BLaER1 (cell line): ENCODE results near the gene EBP.
A peak's percentile ranks its signal among the peaks of the same experiment; 100 is the strongest.

ENCODE experiments used
- H3K27ac ChIP-seq: shearing (Covaris generic); formaldehyde crosslinking; 2 replicates; pipeline ENCODE4 v1.8.1; 2022
- H3K27me3 ChIP-seq: shearing (Covaris generic); formaldehyde crosslinking; 2 replicates; pipeline ENCODE4 v1.8.1; 2022
- H3K36me3 ChIP-seq: shearing (Covaris generic); formaldehyde crosslinking; 2 replicates; pipeline ENCODE4 v1.8.1; 2022
- H3K4me1 ChIP-seq: shearing (Covaris generic); formaldehyde crosslinking; 2 replicates; pipeline ENCODE4 v1.8.1; 2022
- H3K4me2 ChIP-seq: shearing (Covaris generic); formaldehyde crosslinking; 2 replicates; pipeline ENCODE4 v1.8.1; 2022
- H3K4me3 ChIP-seq: shearing (Covaris generic); formaldehyde crosslinking; 2 replicates; pipeline ENCODE4 v1.8.1; 2022
- H3K9ac ChIP-seq: shearing (Covaris generic); formaldehyde crosslinking; 2 replicates; pipeline ENCODE4 v1.8.1; 2022
- H3K9me3 ChIP-seq: shearing (Covaris generic); formaldehyde crosslinking; 2 replicates; pipeline ENCODE4 v1.8.1; 2022
- H4K20me1 ChIP-seq: shearing (Covaris generic); formaldehyde crosslinking; 2 replicates; pipeline ENCODE4 v1.8.1; 2022
- Cebpa-rat ChIP-seq: shearing (Covaris generic); IDR thresholded peaks from 2 replicates; pipeline ENCODE4 v1.8.1; 2022

The EBP gene

DNA sequence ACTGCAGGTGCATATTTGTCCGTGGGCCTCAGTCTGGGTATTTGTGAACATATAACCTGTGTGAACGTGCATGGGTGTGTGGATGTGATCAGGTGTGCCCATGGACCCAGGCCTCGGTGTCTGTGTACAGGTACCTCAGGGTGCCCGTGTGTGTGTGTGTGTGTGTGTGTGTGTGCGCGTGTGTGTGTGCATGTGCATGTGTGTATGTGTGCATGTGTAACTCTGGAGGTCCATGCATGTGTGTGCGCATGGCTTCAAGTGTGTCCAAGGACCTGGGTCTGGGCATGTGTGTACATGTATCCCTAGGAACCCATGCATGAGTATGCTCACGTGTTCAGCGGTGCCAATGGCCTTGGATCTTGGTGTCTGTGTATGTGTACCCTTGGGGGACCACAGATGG lies 29.8 kb upstream of the EBP start:
- Histone ChIP-seq H3K27me3 (peaks cover 48% of the 10 kb centered on the region), H3K36me3 (peaks cover 9% of the 10 kb centered on the region; the same call in 1 of the 2 replicates), H3K9me3 (no peaks in the 10 kb centered on the region), H3K4me2 (peak overlapping the region; percentile 58), H3K4me3 (no peak overlapping the region), H3K9ac (no peak overlapping the region), H3K4me1 (peaks cover 27% of the 10 kb centered on the region), H3K27ac (no peak overlapping the region), H4K20me1 (no peaks in the 10 kb centered on the region; the same call in 1 of the 2 replicates)
- no peak for TF ChIP-seq Cebpa-rat

DNA sequence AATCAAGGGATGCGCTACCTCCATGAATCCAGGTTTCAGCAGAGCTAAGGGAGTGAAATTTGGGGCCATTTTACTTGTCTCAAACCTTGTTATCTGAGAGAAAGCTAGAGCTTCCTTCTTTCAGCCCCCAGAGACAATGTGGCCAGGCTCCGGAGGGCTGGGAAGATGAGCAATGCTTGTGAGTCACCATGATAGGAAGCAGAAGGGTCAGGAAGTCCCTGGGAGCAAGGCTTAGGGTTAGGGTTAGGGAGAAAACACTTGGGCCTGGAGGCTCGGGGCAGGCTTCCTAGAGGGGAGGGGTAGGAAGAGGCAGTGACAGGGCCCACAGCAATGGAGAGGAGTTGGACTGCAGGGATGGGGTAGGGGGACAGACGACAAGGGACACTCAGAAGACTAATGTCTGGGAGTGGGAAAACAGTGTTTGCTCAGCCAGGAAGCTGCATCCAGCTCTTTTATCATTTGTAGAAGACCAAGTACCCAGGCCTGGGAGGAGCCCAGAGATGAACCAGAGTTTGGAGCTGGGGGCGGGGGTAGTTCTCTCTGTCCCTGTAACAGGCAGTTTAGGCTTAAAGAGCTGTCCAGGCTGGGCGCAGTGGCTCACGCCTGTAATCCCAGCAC lies 29.2 kb upstream of the EBP start:
- peak overlapping the region; percentile 58 for H3K4me2 ChIP-seq
- H3K27ac ChIP-seq = peak overlapping the region; percentile 27; the same call in 1 of the 2 replicates
- no peak overlapping the region for H3K4me3 ChIP-seq
- peaks cover 27% of the 10 kb centered on the region for H3K4me1 ChIP-seq
- H3K27me3 ChIP-seq = peaks cover 47% of the 10 kb centered on the region
- H3K36me3 ChIP-seq = peaks cover 4% of the 10 kb centered on the region; the same call in 1 of the 2 replicates
- no peaks in the 10 kb centered on the region for H3K9me3 ChIP-seq
- no peak for TF ChIP-seq Cebpa-rat
- H4K20me1 ChIP-seq = no peaks in the 10 kb centered on the region; the same call in 1 of the 2 replicates
- H3K9ac ChIP-seq = no peak overlapping the region

GRCh38 chrX:48493890-48494364 lies 27.7 kb upstream of the EBP start:
- H3K27ac ChIP-seq = no peak overlapping the region
- H3K9me3 ChIP-seq = no peaks in the 10 kb centered on the region
- peaks cover 27% of the 10 kb centered on the region for H3K4me1 ChIP-seq
- H4K20me1 ChIP-seq = no peaks in the 10 kb centered on the region; the same call in 1 of the 2 replicates
- H3K4me2 ChIP-seq = peak overlapping the region; percentile 58; the same call in 1 of the 2 replicates
- TF ChIP-seq Cebpa-rat = no peak
- H3K4me3 ChIP-seq = no peak overlapping the region
- peaks cover 47% of the 10 kb centered on the region for H3K27me3 ChIP-seq
- no peak overlapping the region for H3K9ac ChIP-seq
- no peaks in the 10 kb centered on the region for H3K36me3 ChIP-seq

DNA sequence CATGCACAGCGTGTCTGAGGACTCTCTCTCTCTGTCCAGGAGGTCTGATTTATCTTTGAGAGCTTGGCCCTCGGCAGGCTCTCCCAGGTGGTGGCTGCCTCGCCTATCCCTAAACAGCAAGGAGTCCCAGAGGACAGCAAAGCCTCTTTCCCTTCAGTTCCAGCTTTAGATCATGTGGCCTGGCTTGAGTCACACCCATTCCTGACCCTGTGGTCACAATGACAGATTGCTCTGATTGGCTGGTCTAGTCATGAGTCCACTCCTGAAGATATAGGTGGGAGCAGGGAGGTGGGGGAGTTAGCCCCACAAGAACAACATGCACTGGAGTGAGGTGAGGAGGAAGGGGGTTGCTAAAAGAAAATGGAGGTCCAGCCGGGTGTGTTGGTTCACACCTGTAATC lies 24.9 kb upstream of the EBP start:
- H3K4me1 ChIP-seq = peaks cover 25% of the 10 kb centered on the region
- H3K9ac ChIP-seq = no peak overlapping the region
- H4K20me1 ChIP-seq = no peaks in the 10 kb centered on the region
- no peaks in the 10 kb centered on the region for H3K36me3 ChIP-seq
- no peak overlapping the region for H3K4me3 ChIP-seq
- no peak overlapping the region for H3K27ac ChIP-seq
- no peak for TF ChIP-seq Cebpa-rat
- H3K27me3 ChIP-seq = peaks cover 46% of the 10 kb centered on the region
- no peak overlapping the region for H3K4me2 ChIP-seq
- H3K9me3 ChIP-seq = no peaks in the 10 kb centered on the region

- H3K4me2 ChIP-seq = no peak overlapping the region
- peaks cover 56% of the 10 kb centered on the region for H3K27me3 ChIP-seq
- no peaks in the 10 kb centered on the region for H3K36me3 ChIP-seq
- H3K9me3 ChIP-seq = no peaks in the 10 kb centered on the region
- H3K9ac ChIP-seq = no peak overlapping the region
- no peak overlapping the region for H3K4me3 ChIP-seq
- peaks cover 13% of the 10 kb centered on the region for H3K4me1 ChIP-seq
- TF ChIP-seq Cebpa-rat = no peak
- no peak overlapping the region for H3K27ac ChIP-seq
- H4K20me1 ChIP-seq = no peaks in the 10 kb centered on the region
These were observed 23.7 kb upstream of the EBP start for GRCh38 chrX:48497871-48498270.

- no peak overlapping the region for H3K9ac ChIP-seq
- H3K4me1 ChIP-seq = peaks cover 8% of the 10 kb centered on the region
- no peak overlapping the region for H3K4me2 ChIP-seq
- no peaks in the 10 kb centered on the region for H3K9me3 ChIP-seq
- H3K36me3 ChIP-seq = no peaks in the 10 kb centered on the region
- no peak overlapping the region for H3K27ac ChIP-seq
- TF ChIP-seq Cebpa-rat = no peak
- no peaks in the 10 kb centered on the region for H4K20me1 ChIP-seq
- H3K4me3 ChIP-seq = no peak overlapping the region
- peaks cover 61% of the 10 kb centered on the region for H3K27me3 ChIP-seq
These were observed 23.2 kb upstream of the EBP start for GRCh38 chrX:48498374-48498809.

DNA sequence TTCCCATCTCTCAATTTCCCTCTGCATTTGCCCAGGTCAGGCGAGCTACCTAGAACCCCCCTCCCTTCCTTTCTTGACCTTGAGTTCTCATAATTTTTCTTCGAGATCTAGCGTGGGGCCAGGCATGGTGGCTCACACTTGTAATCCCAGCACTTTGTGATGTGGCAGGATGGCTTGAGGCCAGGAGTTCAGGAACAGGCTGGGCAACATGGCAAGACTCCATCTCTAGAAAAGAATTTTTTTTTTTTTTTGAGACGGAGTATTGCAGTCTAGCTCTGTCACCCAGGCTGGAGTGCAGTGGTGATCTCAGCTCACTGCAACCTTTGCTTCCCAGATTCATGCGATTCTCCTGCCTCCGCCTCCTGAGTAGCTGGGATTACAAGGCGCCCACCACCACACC lies 17.3 kb upstream of the EBP start:
- TF ChIP-seq Cebpa-rat = no peak
- Histone ChIP-seq H3K4me3 (no peak overlapping the region), H3K27me3 (peaks cover 58% of the 10 kb centered on the region), H3K4me1 (peaks cover under 1% of the 10 kb centered on the region), H3K9me3 (no peaks in the 10 kb centered on the region), H4K20me1 (no peaks in the 10 kb centered on the region), H3K27ac (no peak overlapping the region), H3K4me2 (no peak overlapping the region), H3K36me3 (no peaks in the 10 kb centered on the region), H3K9ac (no peak overlapping the region)

- Histone ChIP-seq H3K27ac (no peak overlapping the region), H3K9ac (no peak overlapping the region), H4K20me1 (no peaks in the 10 kb centered on the region), H3K9me3 (no peaks in the 10 kb centered on the region), H3K36me3 (no peaks in the 10 kb centered on the region), H3K4me3 (no peak overlapping the region), H3K27me3 (peaks cover 48% of the 10 kb centered on the region), H3K4me1 (peaks cover 7% of the 10 kb centered on the region), H3K4me2 (no peak overlapping the region)
- TF ChIP-seq Cebpa-rat = peak; percentile 47; the same call in 1 of the 2 replicates
These were observed 16.1 kb upstream of the EBP start for GRCh38 chrX:48505481-48505880.

DNA sequence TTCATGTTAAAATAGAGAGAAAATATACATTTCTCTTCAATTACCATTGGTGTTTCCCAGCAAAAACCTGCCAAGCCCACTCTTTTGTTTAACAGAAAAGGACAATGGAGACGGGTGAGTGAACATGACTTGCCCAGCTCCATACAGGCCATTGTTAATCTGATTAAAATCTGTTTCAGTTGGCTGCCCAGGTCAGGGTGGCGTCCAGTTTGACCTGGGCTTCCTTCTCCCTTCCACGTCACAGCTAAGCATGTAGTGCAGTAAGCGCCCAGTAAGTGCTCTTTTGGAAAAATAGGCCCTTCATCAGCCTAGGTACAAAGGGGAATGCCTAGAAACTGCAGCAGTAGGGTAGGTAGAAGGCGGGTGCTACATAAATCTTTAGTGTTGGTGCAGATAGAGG lies 14.4 kb upstream of the EBP start:
- no peak for TF ChIP-seq Cebpa-rat
- H3K4me2 ChIP-seq = no peak overlapping the region

GRCh38 chrX:48508400-48509244 lies 13.0 kb upstream of the EBP start, which contains the start of gene PORCN:
Gene PORCN (plus strand): TSS chrX:48508992. CDS start chrX:48509821, 829 bp downstream.
- H3K27ac ChIP-seq = peak within 1 kb of the TSS; percentile 63

More for the DNA sequence above, 14.4 kb upstream of the EBP start:
- Histone ChIP-seq H3K27ac (no peak overlapping the region), H3K9ac (no peak overlapping the region), H3K4me3 (no peak overlapping the region), H3K27me3 (peaks cover 31% of the 10 kb centered on the region), H3K9me3 (no peaks in the 10 kb centered on the region), H4K20me1 (no peaks in the 10 kb centered on the region), H3K36me3 (no peaks in the 10 kb centered on the region; the same call in 1 of the 2 replicates), H3K4me1 (peaks cover 7% of the 10 kb centered on the region)

More at GRCh38 chrX:48508400-48509244, 13.0 kb upstream of the EBP start, which contains the start of gene PORCN:
- Histone ChIP-seq H3K4me3 (peak within 1 kb of the TSS; percentile 74), H3K27me3 (peaks cover 17% of the 10 kb centered on the region), H3K4me1 (peaks cover 7% of the 10 kb centered on the region), H4K20me1 (no peaks in the 10 kb centered on the region), H3K9ac (peak within 1 kb of the TSS; percentile 80), H3K4me2 (peak within 1 kb of the TSS; percentile 76), H3K9me3 (no peaks in the 10 kb centered on the region), H3K36me3 (no peaks in the 10 kb centered on the region; the same call in 1 of the 2 replicates)
- no peak for TF ChIP-seq Cebpa-rat
